Fibroblast of mammary gland (primary cell): ENCODE measurements around the gene CRAMP1.

ENCODE experiments used
- DNase-seq: peaks from one replicate; pipeline ENCODE4 v3.0.0-alpha.2; 2010; ENCODE audit warnings: low read depth
- H3K4me3 ChIP-seq: 2 replicates; pipeline ENCODE4 v1.5.1; 2011; ENCODE audit warnings: low read depth, mild to moderate bottlenecking, low read length, moderate library complexity; ENCODE audit not compliant: control insufficient read depth
- CTCF ChIP-seq: conservative IDR thresholded peaks from 2 replicates; pipeline ENCODE4 v1.5.1; 2011; ENCODE audit warnings: low read depth, low read length, inconsistent platforms; ENCODE audit not compliant: control insufficient read depth, insufficient read depth

CRAMP1 gene

GRCh38 chr16:1638757-1639156 is 26.6 kb downstream of the CRAMP1 start:
- H3K4me3 ChIP-seq, result no peak overlapping the region
- TF ChIP-seq CTCF, result no peak
- DNase-seq, result no peak

- H3K4me3 ChIP-seq, result no peak overlapping the region
- DNase-seq, result no peak
- TF ChIP-seq CTCF, result no peak
Observed at GRCh38 chr16:1639282-1639681, 27.1 kb downstream of the CRAMP1 start.

GRCh38 chr16:1639860-1640259 is 27.7 kb downstream of the CRAMP1 start:
- TF ChIP-seq CTCF, result no peak
- H3K4me3 ChIP-seq, result no peak overlapping the region
- DNase-seq, result no peak

- H3K4me3 ChIP-seq, result no peak overlapping the region
- DNase-seq, result no peak
- TF ChIP-seq CTCF, result no peak
Observed at GRCh38 chr16:1640261-1640941, 28.2 kb downstream of the CRAMP1 start.

GRCh38 chr16:1641261-1641660 is 29.1 kb downstream of the CRAMP1 start:
- H3K4me3 ChIP-seq, result no peak overlapping the region
- TF ChIP-seq CTCF, result no peak
- DNase-seq, result no peak

GRCh38 chr16:1642148-1642547 is 30.0 kb downstream of the CRAMP1 start:
- no peak for DNase-seq
- no peak overlapping the region for H3K4me3 ChIP-seq
- TF ChIP-seq CTCF, result no peak

GRCh38 chr16:1642753-1643152 is 30.6 kb downstream of the CRAMP1 start:
- TF ChIP-seq CTCF, result no peak
- DNase-seq, result no peak
- H3K4me3 ChIP-seq, result no peak overlapping the region
